Measurements from ENCODE around the gene CD84.
A peak's percentile ranks its signal among the peaks of the same experiment; 100 is the strongest.

CD84 gene

GRCh38 chr1:160607011-160607671, 27.8 kb upstream of the CD84 start:
- TF ChIP-seq CTCF (IDR thresholded peaks at IDR 0.05; ENCODE audit: borderline replicate concordance, extremely low read depth, low read length, poor library complexity, severe bottlenecking) (peak; percentile 90), EZH2 (IDR thresholded peaks at IDR 0.05; ENCODE audit: borderline replicate concordance, low read depth, low read length, severe bottlenecking) (no peak)
- Histone ChIP-seq H2AFZ (ENCODE audit: low read depth, low read length) (peak overlapping the region; percentile 37), H3K27me3 (ENCODE audit: insufficient read depth, low read length, poor library complexity) (no peaks in the 10 kb centered on the region), H3K27ac (ENCODE audit: low read length) (peak overlapping the region; percentile 73), H3K9me3 (ENCODE audit: insufficient read depth, low read length, severe bottlenecking) (no peaks in the 10 kb centered on the region), H3K36me3 (ENCODE audit: insufficient read depth, low read length) (no peaks in the 10 kb centered on the region), H3K79me2 (ENCODE audit: insufficient read depth, low read length) (no peaks in the 10 kb centered on the region), H3K4me1 (ENCODE audit: insufficient read depth, low read length) (peaks cover 30% of the 10 kb centered on the region), H3K9ac (ENCODE audit: low read depth, low read length) (peak overlapping the region; percentile 10; the same call in 1 of the 2 replicates), H4K20me1 (ENCODE audit: insufficient read depth, low read length) (no peaks in the 10 kb centered on the region), H3K4me2 (ENCODE audit: insufficient read depth, low read length) (no peak overlapping the region), H3K4me3 (ENCODE audit: low read depth in 1 of 2, low read length in 2 of 2) (no peak overlapping the region)
- DNase-seq (peak; percentile 81), ATAC-seq (ENCODE audit: insufficient read depth, low read depth) (peak; percentile 98)

- H3K4me3 ChIP-seq (ENCODE audit: low read depth in 1 of 2, low read length in 2 of 2): no peak overlapping the region
- ATAC-seq (ENCODE audit: insufficient read depth, low read depth) (peak; percentile 22), DNase-seq (no peak)
- no peaks in the 10 kb centered on the region for H3K27me3 ChIP-seq (ENCODE audit: insufficient read depth, low read length, poor library complexity)
- H3K9ac ChIP-seq (ENCODE audit: low read depth, low read length): peak overlapping the region; percentile 10
- H3K4me1 ChIP-seq (ENCODE audit: insufficient read depth, low read length): peaks cover 30% of the 10 kb centered on the region
- no peaks in the 10 kb centered on the region for H3K36me3 ChIP-seq (ENCODE audit: insufficient read depth, low read length)
- H2AFZ ChIP-seq (ENCODE audit: low read depth, low read length): peak overlapping the region; percentile 37
- peaks cover 2% of the 10 kb centered on the region for H3K9me3 ChIP-seq (ENCODE audit: insufficient read depth, low read length, severe bottlenecking)
- H3K79me2 ChIP-seq (ENCODE audit: insufficient read depth, low read length): no peaks in the 10 kb centered on the region
- TF ChIP-seq EZH2 (IDR thresholded peaks at IDR 0.05; ENCODE audit: borderline replicate concordance, low read depth, low read length, severe bottlenecking) (no peak), CTCF (IDR thresholded peaks at IDR 0.05; ENCODE audit: borderline replicate concordance, extremely low read depth, low read length, poor library complexity, severe bottlenecking) (no peak)
- no peak overlapping the region for H3K4me2 ChIP-seq (ENCODE audit: insufficient read depth, low read length)
- H4K20me1 ChIP-seq (ENCODE audit: insufficient read depth, low read length): no peaks in the 10 kb centered on the region
- H3K27ac ChIP-seq (ENCODE audit: low read length): peak overlapping the region; percentile 73
Observed at GRCh38 chr1:160606611-160607010, 27.3 kb upstream of the CD84 start.

- 0 out of 2 replicates have a peak overlapping the region, but pooled peaks have one; percentile 27 for H2AFZ ChIP-seq (ENCODE audit: low read depth, low read length)
- peaks cover 6% of the 10 kb centered on the region for H3K9me3 ChIP-seq (ENCODE audit: insufficient read depth, low read length, severe bottlenecking)
- no peak for TF ChIP-seq EZH2 (IDR thresholded peaks at IDR 0.05; ENCODE audit: borderline replicate concordance, low read depth, low read length, severe bottlenecking)
- TF ChIP-seq CTCF (IDR thresholded peaks at IDR 0.05; ENCODE audit: borderline replicate concordance, extremely low read depth, low read length, poor library complexity, severe bottlenecking): no peak
- no peaks in the 10 kb centered on the region for H4K20me1 ChIP-seq (ENCODE audit: insufficient read depth, low read length)
- no peaks in the 10 kb centered on the region for H3K27me3 ChIP-seq (ENCODE audit: insufficient read depth, low read length, poor library complexity)
- no peak overlapping the region for H3K4me3 ChIP-seq (ENCODE audit: low read depth in 1 of 2, low read length in 2 of 2)
- H3K4me1 ChIP-seq (ENCODE audit: insufficient read depth, low read length): peaks cover 30% of the 10 kb centered on the region
- ATAC-seq (ENCODE audit: insufficient read depth, low read depth) (no peak), DNase-seq (no peak)
- H3K79me2 ChIP-seq (ENCODE audit: insufficient read depth, low read length): no peaks in the 10 kb centered on the region
- H3K4me2 ChIP-seq (ENCODE audit: insufficient read depth, low read length): no peak overlapping the region
- no peaks in the 10 kb centered on the region for H3K36me3 ChIP-seq (ENCODE audit: insufficient read depth, low read length)
- no peak overlapping the region for H3K9ac ChIP-seq (ENCODE audit: low read depth, low read length)
- H3K27ac ChIP-seq (ENCODE audit: low read length): peak overlapping the region; percentile 73
Observed at GRCh38 chr1:160605792-160606479, 26.6 kb upstream of the CD84 start.
